Astrocyte (in vitro differentiated cells and primary cell): ENCODE measurements around the gene HLA-DQB1. TPM values are rescaled to one million over a fixed set of nuclear protein-coding genes. Genes with fewer than 3 reads are reported as not detected.

Experiments used
- DNase-seq: peaks from one replicate; pipeline ENCODE4 v3.0.0-alpha.2; 2010; ENCODE audit warnings: low read depth
- FAIRE-seq: peaks from 2 replicates; lab custom pipeline; 2011; peaks lifted over from hg19 to GRCh38; lab: Jason Lieb, UNC
- H2AFZ ChIP-seq: 2 replicates; pipeline ENCODE4 v1.6.0; 2012; ENCODE audit warnings: low read depth, low read length, inconsistent platforms
- H3K27ac ChIP-seq: 2 replicates; pipeline ENCODE4 v1.5.1; 2011; ENCODE audit warnings: low read depth, low read length, inconsistent platforms
- H3K27me3 ChIP-seq: 2 replicates; pipeline ENCODE4 v1.6.0; 2011; ENCODE audit warnings: low read length, inconsistent platforms; ENCODE audit not compliant: insufficient read depth
- H3K36me3 ChIP-seq: 2 replicates; pipeline ENCODE4 v1.5.1; 2011; ENCODE audit warnings: low read length, inconsistent platforms; ENCODE audit not compliant: insufficient read depth
- H3K4me1 ChIP-seq: 2 replicates; pipeline ENCODE4 v1.5.1; 2011; ENCODE audit warnings: low read length, inconsistent platforms; ENCODE audit not compliant: insufficient read depth
- H3K4me2 ChIP-seq: 2 replicates; pipeline ENCODE4 v1.6.0; 2012; ENCODE audit warnings: low read length, inconsistent platforms
- H3K4me3 ChIP-seq: 2 replicates; pipeline ENCODE4 v1.5.1; 2011; ENCODE audit warnings: low read depth, mild to moderate bottlenecking, low read length, inconsistent platforms; ENCODE audit not compliant: insufficient read depth
- H3K79me2 ChIP-seq: 2 replicates; pipeline ENCODE4 v1.6.0; 2012; ENCODE audit warnings: mild to moderate bottlenecking, low read length, inconsistent platforms; ENCODE audit not compliant: insufficient read depth
- H3K9ac ChIP-seq: 2 replicates; pipeline ENCODE4 v1.6.0; 2012; ENCODE audit warnings: mild to moderate bottlenecking, low read length, inconsistent platforms
- H3K9me3 ChIP-seq: 2 replicates; pipeline ENCODE4 v1.5.1; 2012; ENCODE audit warnings: low read depth, mild to moderate bottlenecking, low read length, inconsistent platforms; ENCODE audit not compliant: insufficient read depth
- H4K20me1 ChIP-seq: 2 replicates; pipeline ENCODE4 v1.6.0; 2012; ENCODE audit warnings: low read length, inconsistent platforms; ENCODE audit not compliant: insufficient read depth
- H3K27ac Mint-ChIP-seq: one replicate; pipeline ENCODE4 v1.8.0; 2021; ENCODE audit warnings: mild to moderate bottlenecking, mixed read lengths; ENCODE audit not compliant: unreplicated experiment
- H3K27me3 Mint-ChIP-seq: one replicate; pipeline ENCODE4 v1.8.0; 2021; ENCODE audit warnings: low read depth, mixed read lengths; ENCODE audit not compliant: unreplicated experiment
- H3K36me3 Mint-ChIP-seq: one replicate; pipeline ENCODE4 v1.8.0; 2021; ENCODE audit warnings: low read depth, mixed read lengths; ENCODE audit not compliant: unreplicated experiment
- H3K4me1 Mint-ChIP-seq: one replicate; pipeline ENCODE4 v1.8.0; 2021; ENCODE audit warnings: low read depth, mixed read lengths; ENCODE audit not compliant: unreplicated experiment
- H3K4me3 Mint-ChIP-seq: one replicate; pipeline ENCODE4 v1.8.0; 2021; ENCODE audit warnings: mild to moderate bottlenecking, moderate library complexity, mixed read lengths; ENCODE audit not compliant: unreplicated experiment
- H3K9me3 Mint-ChIP-seq: one replicate; pipeline ENCODE4 v1.8.0; 2021; ENCODE audit warnings: mild to moderate bottlenecking, mixed read lengths; ENCODE audit not compliant: unreplicated experiment
- EZH2 ChIP-seq: IDR thresholded peaks from 2 replicates; pipeline ENCODE4 v1.6.1; 2012; ENCODE audit warnings: mild to moderate bottlenecking, low read length, inconsistent platforms; ENCODE audit not compliant: insufficient read depth
- total RNA-seq: library from RNA; stranded (reverse); gene quantifications from 2 replicates; pipeline ENCODE4 v1.2.1, GENCODE V29; 2021
- TF ChIP-seq, protein P1 (sequence below): IDR thresholded peaks from 2 replicates; pipeline ENCODE4 v1.5.1; 2011; ENCODE audit warnings: low read depth, mild to moderate bottlenecking, inconsistent platforms, low read length, moderate library complexity; ENCODE audit not compliant: insufficient read depth

Gene HLA-DQB1
- total RNA-seq, 1 donor from 2014 or later: 3.7 TPM

DNA sequence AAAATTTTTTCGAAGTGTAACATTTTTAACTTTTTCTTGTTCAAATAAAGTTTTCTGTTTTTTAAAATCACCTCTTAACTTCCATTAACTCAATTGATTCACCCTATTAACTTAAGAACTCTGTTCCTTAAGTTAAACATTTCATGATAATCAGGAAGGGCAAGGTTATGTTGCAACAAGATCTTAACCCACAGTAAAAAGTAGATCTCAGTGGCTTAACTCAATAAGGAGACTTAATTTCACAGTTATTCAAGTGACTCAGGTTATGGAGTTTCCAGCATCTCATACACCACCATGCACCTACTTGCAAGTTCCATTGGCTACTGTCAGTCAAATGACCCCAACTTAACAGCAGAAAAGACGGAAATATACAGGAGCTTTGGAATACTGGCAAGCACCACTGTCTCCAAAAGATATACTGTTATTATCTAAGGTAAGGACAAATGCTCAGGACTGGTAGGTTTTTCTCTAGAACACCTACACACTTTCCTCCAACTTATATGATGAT lies 11.2 kb downstream of the HLA-DQB1 start:
- no peaks in the 10 kb centered on the region for H3K36me3 Mint-ChIP-seq
- Histone ChIP-seq H2AFZ (no peak overlapping the region), H3K36me3 (no peaks in the 10 kb centered on the region), H4K20me1 (no peaks in the 10 kb centered on the region), H3K4me1 (no peaks in the 10 kb centered on the region), H3K4me3 (no peak overlapping the region), H3K27ac (no peak overlapping the region), H3K79me2 (no peaks in the 10 kb centered on the region), H3K9me3 (no peaks in the 10 kb centered on the region), H3K27me3 (no peaks in the 10 kb centered on the region), H3K9ac (no peak overlapping the region), H3K4me2 (no peak overlapping the region)
- H3K27me3 Mint-ChIP-seq: peaks cover 16% of the 10 kb centered on the region
- H3K4me1 Mint-ChIP-seq: no peaks in the 10 kb centered on the region
- H3K9me3 Mint-ChIP-seq: peaks cover 2% of the 10 kb centered on the region
- no peak overlapping the region for H3K4me3 Mint-ChIP-seq
- no peak for TF ChIP-seq EZH2
- TF ChIP-seq, protein P1, sequence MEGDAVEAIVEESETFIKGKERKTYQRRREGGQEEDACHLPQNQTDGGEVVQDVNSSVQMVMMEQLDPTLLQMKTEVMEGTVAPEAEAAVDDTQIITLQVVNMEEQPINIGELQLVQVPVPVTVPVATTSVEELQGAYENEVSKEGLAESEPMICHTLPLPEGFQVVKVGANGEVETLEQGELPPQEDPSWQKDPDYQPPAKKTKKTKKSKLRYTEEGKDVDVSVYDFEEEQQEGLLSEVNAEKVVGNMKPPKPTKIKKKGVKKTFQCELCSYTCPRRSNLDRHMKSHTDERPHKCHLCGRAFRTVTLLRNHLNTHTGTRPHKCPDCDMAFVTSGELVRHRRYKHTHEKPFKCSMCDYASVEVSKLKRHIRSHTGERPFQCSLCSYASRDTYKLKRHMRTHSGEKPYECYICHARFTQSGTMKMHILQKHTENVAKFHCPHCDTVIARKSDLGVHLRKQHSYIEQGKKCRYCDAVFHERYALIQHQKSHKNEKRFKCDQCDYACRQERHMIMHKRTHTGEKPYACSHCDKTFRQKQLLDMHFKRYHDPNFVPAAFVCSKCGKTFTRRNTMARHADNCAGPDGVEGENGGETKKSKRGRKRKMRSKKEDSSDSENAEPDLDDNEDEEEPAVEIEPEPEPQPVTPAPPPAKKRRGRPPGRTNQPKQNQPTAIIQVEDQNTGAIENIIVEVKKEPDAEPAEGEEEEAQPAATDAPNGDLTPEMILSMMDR: no peak
- DNase-seq (no peak), FAIRE-seq (no peak)
- no peak overlapping the region for H3K27ac Mint-ChIP-seq

GRCh38 chr6:32645047-32645703 lies 21.3 kb downstream of the HLA-DQB1 start:
- no peak overlapping the region for H3K4me3 Mint-ChIP-seq
- no peak overlapping the region for H3K27ac Mint-ChIP-seq
- no peaks in the 10 kb centered on the region for H3K4me1 ChIP-seq
- DNase-seq (no peak), FAIRE-seq (no peak)
- H3K79me2 ChIP-seq: no peaks in the 10 kb centered on the region
- no peaks in the 10 kb centered on the region for H3K36me3 Mint-ChIP-seq
- TF ChIP-seq, protein P1: no peak
- TF ChIP-seq EZH2: no peak
- no peaks in the 10 kb centered on the region for H3K36me3 ChIP-seq
- peaks cover 1% of the 10 kb centered on the region for H3K9me3 Mint-ChIP-seq
- H4K20me1 ChIP-seq: no peaks in the 10 kb centered on the region
- no peaks in the 10 kb centered on the region for H3K9me3 ChIP-seq
- no peak overlapping the region for H3K9ac ChIP-seq
- no peaks in the 10 kb centered on the region for H3K4me1 Mint-ChIP-seq
- H3K27ac ChIP-seq: no peak overlapping the region
- H3K27me3 ChIP-seq: no peaks in the 10 kb centered on the region
- H3K4me2 ChIP-seq: no peak overlapping the region
- peaks cover 10% of the 10 kb centered on the region for H3K27me3 Mint-ChIP-seq
- no peak overlapping the region for H3K4me3 ChIP-seq
- no peak overlapping the region for H2AFZ ChIP-seq

GRCh38 chr6:32643904-32644303 lies 22.6 kb downstream of the HLA-DQB1 start:
- FAIRE-seq: no peak
- no peaks in the 10 kb centered on the region for H3K9me3 ChIP-seq
- no peak overlapping the region for H3K4me2 ChIP-seq
- Mint-ChIP-seq H3K27ac (no peak overlapping the region), H3K9me3 (peaks cover 2% of the 10 kb centered on the region), H3K27me3 (peaks cover 16% of the 10 kb centered on the region), H3K36me3 (no peaks in the 10 kb centered on the region), H3K4me1 (no peaks in the 10 kb centered on the region), H3K4me3 (no peak overlapping the region)
- no peak overlapping the region for H3K4me3 ChIP-seq
- H2AFZ ChIP-seq: no peak overlapping the region
- no peaks in the 10 kb centered on the region for H4K20me1 ChIP-seq
- H3K9ac ChIP-seq: no peak overlapping the region
- TF ChIP-seq, protein P1: no peak
- no peak for TF ChIP-seq EZH2
- DNase-seq: no peak
- no peaks in the 10 kb centered on the region for H3K79me2 ChIP-seq
- no peaks in the 10 kb centered on the region for H3K27me3 ChIP-seq
- H3K36me3 ChIP-seq: no peaks in the 10 kb centered on the region
- no peaks in the 10 kb centered on the region for H3K4me1 ChIP-seq
- H3K27ac ChIP-seq: no peak overlapping the region
